HEK293 (cell line): Measurements from ENCODE around the gene PLA2G2E.

ENCODE experiments used
- CTCF ChIA-PET: fragments of 350-600 bp; formaldehyde crosslinking; extraction: SDS; loops from one replicate; lab custom pipeline; 2021; ENCODE audit warnings: antibody characterized with exemption; lab: Yijun Ruan, JAX
- POLR2A ChIA-PET: fragments of 300-600 bp; formaldehyde crosslinking; extraction: SDS; loops from one replicate; lab custom pipeline; 2020; ENCODE audit warnings: antibody characterized with exemption, inconsistent platforms; lab: Yijun Ruan, JAX
- H3K27ac ChIP-seq: fragments of 200-500 bp; sonication (Bioruptor generic); 2 replicates; pipeline ENCODE4 v1.5.1; 2014; ENCODE audit warnings: low read depth, low read length, control low read depth, inconsistent platforms; ENCODE audit errors: extremely low read depth
- H3K36me3 ChIP-seq, 2 experiments: fragments of 200-500 bp in 1 of 2; sonication (Bioruptor generic) in 1 of 2; 1 replicate in 1 of 2; 2 replicates in 1 of 2; pipeline ENCODE4 v1.5.1; 2014 to 2017; ENCODE audit warnings: inconsistent platforms in 2 of 2, low read length in 2 of 2; ENCODE audit not compliant: control insufficient read depth in 2 of 2, insufficient read depth in 1 of 2
- H3K4me1 ChIP-seq: fragments of 200-500 bp; sonication (Bioruptor generic); 2 replicates; pipeline ENCODE4 v1.5.1; 2014; ENCODE audit warnings: mild to moderate bottlenecking, low read length, inconsistent platforms; ENCODE audit not compliant: control insufficient read depth, insufficient read depth
- H3K4me3 ChIP-seq: 2 replicates; pipeline ENCODE4 v1.5.1; 2011; ENCODE audit warnings: low read depth, mild to moderate bottlenecking, control low read depth, low read length, moderate library complexity
- H3K9me3 ChIP-seq: fragments of 200-500 bp; sonication (Bioruptor generic); 2 replicates; pipeline ENCODE4 v1.5.1; 2014; ENCODE audit warnings: low read depth, low read length, inconsistent platforms; ENCODE audit not compliant: control insufficient read depth, insufficient read depth
- OVOL3 ChIP-seq: fragments of 450-650 bp; formaldehyde crosslinking; IDR thresholded peaks from 2 replicates; pipeline ENCODE4 v1.5.1; 2016; ENCODE audit warnings: missing biosample characterization, missing genetic modification characterization
- PATZ1 ChIP-seq: fragments of 450-650 bp; formaldehyde crosslinking; IDR thresholded peaks from 2 replicates; pipeline ENCODE4 v1.5.1; 2016; ENCODE audit warnings: missing biosample characterization, missing genetic modification characterization
- PBX3 ChIP-seq: sonication (generic); formaldehyde crosslinking; IDR thresholded peaks from 2 replicates; pipeline ENCODE4 v1.8.1; 2022; ENCODE audit warnings: mild to moderate bottlenecking, moderate library complexity, missing genetic modification reagents
- PRDM4 ChIP-seq: fragments of 450-650 bp; formaldehyde crosslinking; IDR thresholded peaks from 2 replicates; pipeline ENCODE4 v1.5.1; 2017; ENCODE audit warnings: missing biosample characterization, missing genetic modification characterization
- REPIN1 ChIP-seq: fragments of 450-650 bp; formaldehyde crosslinking; IDR thresholded peaks from 2 replicates; pipeline ENCODE4 v1.5.1; 2017; ENCODE audit warnings: missing biosample characterization, missing genetic modification characterization, low read depth
- TSHZ1 ChIP-seq: fragments of 450-650 bp; formaldehyde crosslinking; IDR thresholded peaks from 2 replicates; pipeline ENCODE4 v1.5.1; 2016; ENCODE audit warnings: missing biosample characterization, missing genetic modification characterization, borderline replicate concordance
- ZFP41 ChIP-seq: fragments of 450-650 bp; formaldehyde crosslinking; IDR thresholded peaks from 2 replicates; pipeline ENCODE4 v1.5.1; 2016; ENCODE audit warnings: missing biosample characterization, missing genetic modification characterization, borderline replicate concordance
- ZNF600 ChIP-seq: fragments of 450-650 bp; formaldehyde crosslinking; IDR thresholded peaks from 2 replicates; pipeline ENCODE4 v1.5.1; 2016; ENCODE audit warnings: missing biosample characterization, missing genetic modification characterization
- ZNF785 ChIP-seq: fragments of 450-650 bp; formaldehyde crosslinking; IDR thresholded peaks from 2 replicates; pipeline ENCODE4 v1.5.1; 2016; ENCODE audit warnings: missing biosample characterization, missing genetic modification characterization
- TF ChIP-seq, protein P1 (sequence below): fragments of 450-650 bp; formaldehyde crosslinking; IDR thresholded peaks from 2 replicates; pipeline ENCODE4 v1.5.1; 2016; ENCODE audit warnings: missing biosample characterization, missing genetic modification characterization
- TF ChIP-seq, protein P2 (sequence below): fragments of 450-650 bp; formaldehyde crosslinking; conservative IDR thresholded peaks from 2 replicates; pipeline ENCODE4 v1.5.1; 2016; ENCODE audit warnings: low read depth, missing biosample characterization, missing genetic modification characterization

Gene PLA2G2E

GRCh38 chr1:19960591-19960990 is 37.2 kb upstream of the PLA2G2E start:
- Histone ChIP-seq H3K36me3 (no peaks in the 10 kb centered on the region), H3K9me3 (no peaks in the 10 kb centered on the region), H3K4me3 (no peak overlapping the region), H3K4me1 (no peaks in the 10 kb centered on the region), H3K27ac (no peak overlapping the region)
- CTCF ChIA-PET = no interaction called here
- POLR2A ChIA-PET = no interaction called here
- no peak for TF ChIP-seq ZFP41 (tag by site-specific recombination)
- TF ChIP-seq ZNF785 (tag by site-specific recombination) = no peak
- TF ChIP-seq REPIN1 (tag by site-specific recombination) = no peak
- TF ChIP-seq, protein P1, sequence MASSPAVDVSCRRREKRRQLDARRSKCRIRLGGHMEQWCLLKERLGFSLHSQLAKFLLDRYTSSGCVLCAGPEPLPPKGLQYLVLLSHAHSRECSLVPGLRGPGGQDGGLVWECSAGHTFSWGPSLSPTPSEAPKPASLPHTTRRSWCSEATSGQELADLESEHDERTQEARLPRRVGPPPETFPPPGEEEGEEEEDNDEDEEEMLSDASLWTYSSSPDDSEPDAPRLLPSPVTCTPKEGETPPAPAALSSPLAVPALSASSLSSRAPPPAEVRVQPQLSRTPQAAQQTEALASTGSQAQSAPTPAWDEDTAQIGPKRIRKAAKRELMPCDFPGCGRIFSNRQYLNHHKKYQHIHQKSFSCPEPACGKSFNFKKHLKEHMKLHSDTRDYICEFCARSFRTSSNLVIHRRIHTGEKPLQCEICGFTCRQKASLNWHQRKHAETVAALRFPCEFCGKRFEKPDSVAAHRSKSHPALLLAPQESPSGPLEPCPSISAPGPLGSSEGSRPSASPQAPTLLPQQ = no peak
- TF ChIP-seq PATZ1 (tag by site-specific recombination) = no peak
- no peak for TF ChIP-seq TSHZ1 (tag by site-specific recombination)
- no peak for TF ChIP-seq OVOL3 (tag by site-specific recombination)
- TF ChIP-seq ZNF600 (tag by site-specific recombination) = no peak
- no peak for TF ChIP-seq PBX3 (CRISPR knock-in tag)
- TF ChIP-seq, protein P2, sequence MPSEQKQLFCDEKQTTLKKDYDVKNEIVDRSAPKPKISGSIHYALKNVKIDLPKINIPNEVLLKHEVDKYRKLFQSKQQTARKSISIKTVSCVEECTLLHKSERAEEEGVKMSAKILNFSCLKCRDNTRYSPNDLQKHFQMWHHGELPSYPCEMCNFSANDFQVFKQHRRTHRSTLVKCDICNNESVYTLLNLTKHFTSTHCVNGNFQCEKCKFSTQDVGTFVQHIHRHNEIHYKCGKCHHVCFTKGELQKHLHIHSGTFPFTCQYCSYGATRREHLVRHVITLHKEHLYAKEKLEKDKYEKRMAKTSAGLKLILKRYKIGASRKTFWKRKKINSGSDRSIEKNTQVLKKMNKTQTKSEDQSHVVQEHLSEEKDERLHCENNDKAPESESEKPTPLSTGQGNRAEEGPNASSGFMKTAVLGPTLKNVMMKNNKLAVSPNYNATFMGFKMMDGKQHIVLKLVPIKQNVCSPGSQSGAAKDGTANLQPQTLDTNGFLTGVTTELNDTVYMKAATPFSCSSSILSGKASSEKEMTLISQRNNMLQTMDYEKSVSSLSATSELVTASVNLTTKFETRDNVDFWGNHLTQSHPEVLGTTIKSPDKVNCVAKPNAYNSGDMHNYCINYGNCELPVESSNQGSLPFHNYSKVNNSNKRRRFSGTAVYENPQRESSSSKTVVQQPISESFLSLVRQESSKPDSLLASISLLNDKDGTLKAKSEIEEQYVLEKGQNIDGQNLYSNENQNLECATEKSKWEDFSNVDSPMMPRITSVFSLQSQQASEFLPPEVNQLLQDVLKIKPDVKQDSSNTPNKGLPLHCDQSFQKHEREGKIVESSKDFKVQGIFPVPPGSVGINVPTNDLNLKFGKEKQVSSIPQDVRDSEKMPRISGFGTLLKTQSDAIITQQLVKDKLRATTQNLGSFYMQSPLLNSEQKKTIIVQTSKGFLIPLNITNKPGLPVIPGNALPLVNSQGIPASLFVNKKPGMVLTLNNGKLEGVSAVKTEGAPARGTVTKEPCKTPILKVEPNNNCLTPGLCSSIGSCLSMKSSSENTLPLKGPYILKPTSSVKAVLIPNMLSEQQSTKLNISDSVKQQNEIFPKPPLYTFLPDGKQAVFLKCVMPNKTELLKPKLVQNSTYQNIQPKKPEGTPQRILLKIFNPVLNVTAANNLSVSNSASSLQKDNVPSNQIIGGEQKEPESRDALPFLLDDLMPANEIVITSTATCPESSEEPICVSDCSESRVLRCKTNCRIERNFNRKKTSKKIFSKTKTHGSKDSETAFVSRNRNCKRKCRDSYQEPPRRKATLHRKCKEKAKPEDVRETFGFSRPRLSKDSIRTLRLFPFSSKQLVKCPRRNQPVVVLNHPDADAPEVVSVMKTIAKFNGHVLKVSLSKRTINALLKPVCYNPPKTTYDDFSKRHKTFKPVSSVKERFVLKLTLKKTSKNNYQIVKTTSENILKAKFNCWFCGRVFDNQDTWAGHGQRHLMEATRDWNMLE (tag by site-specific recombination) = no peak
- TF ChIP-seq PRDM4 (tag by site-specific recombination) = no peak
